HG03521 (cell line): ENCODE results near the gene BORCS8.
A peak's percentile ranks its signal among the peaks of the same experiment; 100 is the strongest.
"Not testable (repeated sequence)": the region's sequence is repeated elsewhere in the genome, so short reads cannot be mapped to it uniquely, and the experiment has no call there.

ENCODE experiments used
- ATAC-seq: cut with Tn5 transposase; IDR thresholded peaks from one replicate; pipeline ENCODE4 v1.9.1; 2021; ENCODE audit warnings: mild to moderate bottlenecking, moderate library complexity; ENCODE audit not compliant: unreplicated experiment

The BORCS8 gene

DNA sequence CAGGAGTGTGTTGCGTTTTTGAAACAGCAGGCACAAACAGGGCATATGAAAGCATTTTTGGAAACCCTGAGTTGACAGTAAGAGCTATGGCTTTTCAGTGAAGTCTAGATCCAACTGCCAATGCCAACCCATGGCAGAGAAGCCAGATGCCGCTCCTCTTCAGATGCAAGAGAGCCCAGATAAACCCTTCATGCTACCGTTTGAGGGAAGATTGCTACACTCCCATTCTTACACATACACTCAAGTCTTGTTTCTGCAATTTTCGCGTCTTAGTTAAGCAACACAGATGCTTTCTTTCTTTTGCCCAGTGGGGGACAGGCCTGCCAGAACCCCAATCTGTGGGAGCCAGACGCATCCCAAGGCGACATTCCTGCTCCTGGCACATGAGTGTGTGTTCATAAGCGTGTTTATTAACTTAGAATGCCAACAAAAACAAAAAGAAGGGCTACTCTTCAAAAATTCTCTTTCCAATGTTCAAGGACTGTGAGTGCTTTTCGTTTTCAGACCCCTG is 10.4 kb downstream of the BORCS8 start:
- no peak for ATAC-seq

DNA sequence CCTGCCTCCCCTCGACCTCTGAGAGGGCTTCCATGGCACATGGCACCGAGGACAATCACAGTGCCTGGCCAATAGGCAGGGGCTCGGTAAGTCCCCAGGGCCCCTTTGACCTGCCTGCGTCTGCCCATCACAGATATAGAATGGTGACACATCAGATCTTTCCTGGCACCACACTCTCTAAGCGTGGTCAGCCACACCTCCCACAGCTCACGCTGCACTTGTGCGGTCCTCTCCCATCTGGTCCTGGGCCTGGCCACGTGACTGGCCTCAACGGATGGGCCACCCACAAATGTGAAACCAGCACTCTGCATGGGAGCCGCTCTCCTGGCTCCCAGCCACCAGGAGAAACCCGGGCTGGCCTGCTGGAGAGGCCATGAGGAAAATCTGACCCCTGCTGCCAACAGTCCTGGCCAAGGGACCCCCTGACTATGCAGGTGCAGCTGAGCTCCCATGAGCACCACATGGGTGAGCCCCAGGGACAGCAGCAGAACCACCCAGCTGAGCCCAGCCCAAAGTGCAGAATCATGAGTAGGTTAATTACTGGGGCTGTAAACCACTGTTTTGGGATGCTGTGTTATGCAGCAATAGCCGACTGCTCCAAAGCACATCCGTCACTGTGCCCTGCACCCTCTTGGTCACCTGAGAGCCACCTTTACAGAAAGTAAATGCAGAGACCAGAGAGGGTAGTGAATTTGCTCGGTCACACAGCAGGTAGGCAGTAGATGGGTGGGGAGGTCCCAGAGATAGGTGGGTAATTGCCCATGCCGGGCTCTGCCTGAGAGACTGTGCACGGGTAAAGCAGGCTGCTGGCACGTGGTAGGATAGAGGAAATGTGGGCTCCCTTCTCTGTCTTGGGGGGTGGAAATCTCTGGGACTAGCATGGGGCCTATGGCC is 12.2 kb downstream of the BORCS8 start:
- no peak for ATAC-seq

DNA sequence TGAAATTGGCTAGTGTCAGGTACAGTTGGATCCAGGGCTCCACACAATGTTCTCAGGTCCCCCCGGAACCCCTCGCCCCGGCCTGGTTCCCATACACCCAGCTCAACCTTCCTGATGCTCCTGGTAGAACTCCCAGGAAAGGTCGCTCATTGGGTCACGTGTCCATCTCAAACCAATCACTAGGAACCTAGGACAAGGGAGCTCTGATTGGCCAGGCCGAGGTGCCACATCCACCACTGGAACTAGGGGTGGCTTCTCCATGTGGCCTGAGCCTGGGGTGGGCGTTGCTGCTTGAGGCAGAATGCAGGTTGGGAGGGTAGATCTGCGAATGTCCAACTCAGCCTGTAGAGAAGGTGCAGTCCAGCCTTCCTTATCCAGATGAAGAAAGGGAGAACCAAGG is 15.0 kb downstream of the BORCS8 start:
- no peak for ATAC-seq

DNA sequence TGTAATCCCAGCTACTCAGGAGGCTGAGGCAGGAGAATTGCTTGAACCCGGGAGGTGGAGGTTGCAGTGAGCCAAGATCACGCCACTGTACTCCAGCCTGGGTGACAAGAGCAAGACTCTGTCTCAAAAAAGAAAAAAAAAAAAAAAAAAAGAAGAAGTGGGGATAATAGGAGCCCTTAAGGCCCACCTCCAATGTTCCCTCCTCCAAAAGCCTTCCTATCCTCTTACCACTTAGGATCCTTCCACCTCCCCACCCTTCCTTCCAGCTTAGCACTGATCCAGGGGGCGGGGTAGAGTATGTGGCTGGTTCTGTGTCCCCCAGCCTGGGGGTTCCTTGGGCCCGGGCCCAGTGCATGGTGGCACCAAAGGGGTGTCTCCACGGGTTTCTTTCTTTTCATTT is 18.7 kb downstream of the BORCS8 start:
- not testable (repeated sequence) for ATAC-seq

DNA sequence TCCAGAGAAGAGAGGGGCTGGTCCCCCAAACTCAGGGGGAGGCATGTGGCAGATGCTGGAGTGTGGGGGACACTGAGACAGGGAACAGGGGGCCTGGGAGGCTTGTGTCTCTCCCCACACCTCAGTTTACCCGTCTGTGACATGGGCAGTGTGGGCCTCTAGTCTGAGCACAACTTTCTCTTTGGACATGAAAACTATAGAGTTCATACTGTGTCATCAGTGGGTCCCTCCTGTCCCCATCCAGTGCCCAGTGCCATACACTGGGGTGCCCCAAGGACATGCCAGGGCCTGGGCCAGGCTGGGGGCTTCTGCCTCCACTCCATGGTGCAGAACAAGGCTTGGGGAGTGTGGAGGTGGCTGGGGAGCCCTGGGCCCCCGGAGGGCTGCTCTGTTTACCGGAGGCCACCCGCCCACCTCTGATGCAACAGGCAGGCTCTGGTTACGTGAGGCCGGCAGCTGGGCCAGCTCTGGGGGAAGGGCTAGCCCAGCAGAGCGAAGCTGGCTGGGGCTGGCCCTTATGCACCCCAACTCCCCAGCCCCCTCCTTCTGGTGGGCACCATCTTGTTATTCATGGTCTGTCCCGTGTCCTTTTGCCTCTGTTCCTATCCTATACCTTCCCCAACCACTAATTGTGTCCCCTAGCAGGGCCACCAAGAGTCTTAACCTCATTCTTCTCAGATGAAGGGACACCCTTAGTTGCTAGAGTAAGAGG is 20.0 kb downstream of the BORCS8 start:
- ATAC-seq, result no peak

DNA sequence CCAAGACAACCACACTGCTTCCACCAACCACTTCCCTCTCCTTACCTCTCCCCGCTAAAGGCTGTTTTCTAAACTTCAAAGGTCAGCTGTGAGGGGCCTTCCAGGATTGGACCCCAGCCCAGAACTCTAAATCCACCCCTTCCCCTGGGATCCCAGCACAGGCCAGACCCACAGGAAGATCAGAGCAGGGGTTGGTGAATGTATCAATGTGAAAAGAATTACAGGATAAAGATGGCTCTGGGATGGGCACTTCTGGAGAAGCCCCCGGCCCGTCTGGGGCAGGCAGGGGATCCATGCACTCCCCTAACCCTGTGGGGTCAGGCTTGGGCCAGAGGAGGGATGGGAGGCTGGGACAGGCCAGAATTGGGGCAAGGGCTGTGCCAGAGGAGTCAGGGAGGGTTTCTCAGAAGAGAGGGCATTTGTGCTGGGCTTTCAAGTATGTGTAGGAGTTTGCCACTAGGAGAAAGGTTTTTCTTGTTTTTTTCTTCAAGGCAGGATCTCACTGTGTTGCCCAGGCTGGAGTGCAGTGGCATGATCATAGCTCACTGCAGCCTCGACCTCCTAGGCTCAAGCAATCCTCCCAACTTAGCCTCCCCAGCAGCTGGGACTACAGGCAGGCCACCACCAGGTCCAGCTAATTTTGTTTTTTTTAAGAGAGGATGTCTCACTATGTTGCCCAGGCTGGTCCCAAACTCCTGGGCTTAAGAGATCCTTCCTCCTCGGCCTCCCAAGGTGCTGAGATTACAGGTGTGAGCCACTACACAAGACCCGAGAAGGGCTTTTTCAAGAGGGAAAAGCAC is 20.9 kb downstream of the BORCS8 start:
- ATAC-seq, result no peak

DNA sequence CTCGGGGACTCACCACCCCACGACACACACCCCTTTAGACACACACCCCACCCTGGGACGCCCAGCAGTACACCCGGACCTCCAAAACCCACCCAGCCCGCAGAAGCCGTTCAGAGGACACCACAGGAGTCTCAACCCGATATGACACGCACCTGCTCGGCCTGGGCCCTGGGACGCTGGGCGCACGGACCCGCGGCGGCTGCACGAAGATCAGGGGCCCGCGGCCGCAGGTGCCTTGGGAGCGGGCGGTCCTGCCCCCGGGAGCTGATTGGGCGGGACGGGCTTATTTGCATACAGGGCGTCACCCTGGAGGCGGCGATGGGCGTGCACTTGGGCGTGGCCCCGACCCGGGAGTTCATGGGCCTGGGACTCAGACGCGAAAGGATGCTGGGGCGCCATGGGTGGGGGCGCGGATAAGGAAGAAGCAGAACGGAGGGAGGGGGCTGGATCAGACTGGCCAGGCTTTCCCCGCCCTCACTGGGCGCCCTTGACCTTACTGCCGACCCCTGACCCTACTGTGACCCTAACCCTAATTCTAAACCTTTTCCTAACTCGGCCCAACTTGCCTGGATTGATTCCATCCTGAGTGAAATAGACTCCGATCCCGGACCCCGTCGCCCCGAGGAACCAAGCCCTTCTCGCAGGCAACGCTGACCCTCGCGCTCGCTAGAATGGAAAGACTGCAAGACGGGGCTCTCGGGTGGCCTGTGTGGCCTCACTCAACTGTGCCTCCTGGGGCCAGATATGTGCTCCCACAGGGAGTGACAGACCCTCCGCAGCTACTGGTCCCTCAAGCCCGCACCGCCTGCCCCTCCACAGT is 21.7 kb downstream of the BORCS8 start, which contains the start of gene MEF2B:
MEF2B (minus strand) TSS at position 211 of the 820 bp plus-strand sequence. CDS start 19,528 bp downstream, outside the sequence.
- ATAC-seq, result peak; percentile 85

DNA sequence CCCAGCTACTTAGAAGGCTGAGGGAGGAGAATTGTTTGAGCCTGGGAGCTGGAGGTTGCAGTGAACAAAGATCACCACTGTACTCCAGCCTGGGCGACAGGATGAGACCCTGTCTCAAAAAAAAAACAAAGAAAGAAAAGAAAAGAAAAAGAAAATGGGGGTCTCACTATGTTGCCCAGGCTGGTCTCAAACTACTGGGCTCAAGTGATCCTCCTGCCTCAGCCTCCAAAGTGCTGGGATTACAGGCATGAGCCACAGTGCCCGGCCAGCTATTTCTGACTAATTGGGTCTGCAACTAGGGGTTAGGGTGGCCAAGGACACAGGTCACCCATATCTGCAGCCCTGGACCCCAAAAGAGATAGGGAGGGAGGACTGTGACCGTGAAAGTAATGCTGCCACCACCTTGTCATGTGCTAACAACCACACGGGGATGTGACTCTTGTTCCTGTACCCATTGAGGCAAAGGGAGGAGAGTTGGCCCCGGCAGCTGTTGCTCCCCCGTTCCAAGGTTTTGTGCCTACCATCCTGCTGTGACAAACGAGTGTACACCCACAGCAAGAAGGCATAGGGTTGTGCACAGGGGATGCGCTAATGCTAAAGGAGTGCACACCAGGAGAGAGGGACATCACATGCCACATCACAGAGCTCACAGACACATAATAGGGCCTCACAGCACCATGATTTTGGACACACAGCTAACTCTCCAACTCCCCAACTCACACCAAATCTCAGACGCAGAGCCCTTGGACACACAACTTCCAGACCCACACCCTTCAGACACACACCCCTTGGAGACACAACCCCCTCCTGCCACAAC is 22.5 kb downstream of the BORCS8 start:
- no peak for ATAC-seq

DNA sequence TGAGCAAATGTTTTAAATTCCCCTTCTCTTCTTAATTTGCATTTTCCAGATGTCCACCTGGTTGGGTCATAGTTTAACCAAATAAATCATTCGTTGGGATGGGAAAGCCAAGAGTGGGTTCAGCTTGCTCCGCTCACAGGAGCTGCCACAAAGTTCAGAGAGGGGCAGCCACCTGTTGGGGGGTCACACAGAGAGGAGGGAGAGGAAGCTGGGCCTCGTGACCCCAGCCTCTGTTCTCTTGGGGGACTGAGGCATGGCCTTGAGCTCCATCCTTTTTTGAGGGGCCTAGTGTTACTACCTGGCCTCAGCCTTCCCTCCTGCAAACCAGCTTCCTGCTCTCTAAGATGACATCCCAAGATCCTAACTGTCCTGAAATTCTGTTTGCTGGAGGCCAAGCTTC is 24.3 kb downstream of the BORCS8 start:
- ATAC-seq, result no peak

DNA sequence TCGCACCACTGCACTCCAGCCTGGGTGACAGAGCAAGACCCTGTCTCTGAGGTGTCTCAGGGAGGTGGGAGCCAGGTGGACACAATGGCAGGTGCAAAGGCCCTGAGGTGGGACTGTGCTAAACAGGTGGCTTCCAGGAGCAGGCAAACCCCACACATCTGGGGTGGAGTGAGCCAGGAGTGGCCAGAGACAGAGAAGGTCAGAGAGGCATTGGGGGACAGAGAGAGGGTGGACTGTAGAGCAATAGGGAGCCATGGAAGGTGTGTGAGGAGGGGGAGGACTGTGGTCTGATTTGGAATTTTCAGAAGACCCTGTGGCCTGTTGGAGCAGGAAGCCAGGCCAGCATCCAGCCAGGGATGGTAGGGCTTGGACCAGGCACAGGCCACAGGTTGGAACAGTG is 26.6 kb downstream of the BORCS8 start:
- ATAC-seq, result no peak

DNA sequence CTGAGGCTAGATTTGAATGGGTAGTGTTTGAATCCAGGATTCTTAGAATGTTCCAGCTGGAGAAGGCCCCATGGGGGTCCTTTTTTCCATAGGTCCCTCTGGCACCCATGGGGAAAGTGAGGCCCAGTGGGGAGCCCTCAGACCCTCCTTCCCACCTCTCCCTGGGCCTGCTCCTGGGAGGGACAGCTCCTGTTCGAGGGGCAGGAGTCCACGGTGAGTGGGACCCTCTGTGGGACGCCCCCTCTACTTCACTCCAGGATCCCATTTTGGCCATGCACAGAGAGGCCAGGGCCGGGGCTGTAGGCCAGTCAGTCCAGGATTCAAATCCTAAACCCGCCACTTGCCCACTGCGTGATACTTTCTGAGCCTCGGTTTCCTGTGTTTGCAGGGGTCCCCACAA is 29.5 kb downstream of the BORCS8 start:
- ATAC-seq, result no peak

DNA sequence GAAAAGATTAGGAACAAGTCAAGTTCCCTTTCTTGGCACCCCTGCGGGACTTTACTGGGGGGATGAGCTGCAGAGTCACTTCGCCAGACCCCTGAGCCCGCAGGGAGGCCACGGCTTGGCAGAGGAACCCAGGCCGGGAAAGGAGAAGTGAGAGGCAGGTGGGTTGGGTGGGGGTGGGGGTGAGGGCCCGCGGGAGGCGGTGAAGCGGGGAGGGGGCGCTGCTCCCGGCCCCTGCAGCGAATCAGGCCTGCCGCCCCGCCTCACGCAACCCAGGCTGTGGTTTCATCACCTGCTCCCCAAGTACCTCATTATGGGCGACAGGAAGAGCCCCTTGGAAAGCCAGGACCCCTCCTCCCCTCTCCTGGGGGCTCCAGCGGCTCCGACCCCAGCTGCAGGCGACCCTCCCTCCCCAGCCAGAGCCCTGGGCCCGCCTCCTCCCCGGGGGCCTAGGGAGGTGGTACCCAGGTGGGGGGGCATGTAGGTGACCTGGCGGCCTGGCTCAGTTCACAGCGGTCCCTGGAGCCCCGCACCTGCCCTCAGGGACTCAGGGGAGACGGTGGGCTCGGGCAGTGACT is 31.4 kb downstream of the BORCS8 start:
- no peak for ATAC-seq

DNA sequence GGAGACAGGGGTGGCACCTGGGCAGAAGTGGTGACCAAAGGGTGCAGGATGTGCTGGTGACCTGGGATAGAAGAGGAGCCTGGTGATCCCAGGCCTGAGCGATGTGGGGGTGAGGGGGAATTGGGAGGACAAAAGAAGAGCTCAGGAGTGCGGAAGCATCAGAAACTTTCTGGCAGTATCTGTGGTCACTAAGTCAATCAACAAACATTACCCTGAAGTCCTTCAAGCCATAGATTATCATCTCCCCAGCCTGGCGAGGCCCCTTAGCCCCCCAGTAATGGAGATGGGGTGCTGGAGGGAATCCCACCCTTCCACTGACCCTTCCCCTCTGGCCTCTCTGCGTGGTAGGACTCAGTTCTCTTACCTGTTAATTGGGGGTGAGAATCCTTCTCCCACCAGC is 32.4 kb downstream of the BORCS8 start:
- no peak for ATAC-seq

DNA sequence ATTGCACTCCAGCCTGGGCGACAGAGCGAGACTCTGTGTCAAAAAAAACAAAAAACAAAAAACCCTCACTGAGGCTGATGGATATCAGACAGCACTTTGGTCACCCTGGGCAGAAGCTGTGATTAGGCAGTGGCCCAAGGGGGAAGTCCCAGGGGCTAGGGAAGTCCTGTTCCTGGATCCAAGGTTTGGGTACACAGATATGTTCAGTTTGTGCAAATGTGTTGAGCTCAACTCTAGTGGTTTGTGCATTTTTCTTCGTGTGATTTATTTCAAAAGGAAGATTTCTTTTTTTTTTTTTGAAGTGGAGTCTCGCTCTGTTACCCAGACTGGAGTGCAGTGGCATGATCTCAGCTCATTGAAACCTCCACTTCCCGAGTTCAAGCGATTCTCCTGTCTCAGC is 34.1 kb downstream of the BORCS8 start:
- no peak for ATAC-seq

DNA sequence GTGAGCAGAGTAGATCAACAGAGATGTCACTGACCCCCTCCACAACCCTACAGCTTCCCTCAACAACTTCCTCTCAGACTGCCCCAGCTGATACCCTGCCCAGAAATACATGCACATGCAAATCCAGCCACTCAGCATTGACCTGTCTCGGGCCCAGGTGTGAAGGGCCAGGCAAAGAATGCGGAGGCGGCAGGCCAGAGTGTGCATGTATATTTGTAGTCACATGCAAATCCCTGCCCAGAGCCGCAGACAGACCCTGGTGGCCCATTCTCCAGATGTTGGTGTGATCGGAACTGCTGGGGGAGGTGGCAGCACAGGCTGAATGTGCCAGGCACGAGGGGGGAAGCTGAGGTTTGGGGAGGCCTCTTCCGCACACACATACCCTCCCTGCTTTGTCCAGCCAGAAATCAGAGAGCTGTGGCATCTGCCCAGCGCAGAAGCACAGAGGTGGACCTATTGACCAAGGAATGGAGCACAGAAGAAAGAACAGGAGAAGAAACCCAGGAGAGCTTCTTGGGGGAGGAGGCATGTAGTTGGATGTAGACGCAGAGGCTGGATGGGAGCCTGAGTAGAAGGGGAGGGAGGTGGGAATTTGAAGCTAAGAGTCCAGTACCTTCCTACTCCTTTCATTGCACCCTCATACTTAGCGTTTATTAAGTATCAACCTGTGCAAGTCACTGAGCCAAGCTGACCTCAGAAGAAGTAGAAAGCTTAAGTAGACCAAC is 36.3 kb downstream of the BORCS8 start:
- ATAC-seq, result peak; percentile 75

DNA sequence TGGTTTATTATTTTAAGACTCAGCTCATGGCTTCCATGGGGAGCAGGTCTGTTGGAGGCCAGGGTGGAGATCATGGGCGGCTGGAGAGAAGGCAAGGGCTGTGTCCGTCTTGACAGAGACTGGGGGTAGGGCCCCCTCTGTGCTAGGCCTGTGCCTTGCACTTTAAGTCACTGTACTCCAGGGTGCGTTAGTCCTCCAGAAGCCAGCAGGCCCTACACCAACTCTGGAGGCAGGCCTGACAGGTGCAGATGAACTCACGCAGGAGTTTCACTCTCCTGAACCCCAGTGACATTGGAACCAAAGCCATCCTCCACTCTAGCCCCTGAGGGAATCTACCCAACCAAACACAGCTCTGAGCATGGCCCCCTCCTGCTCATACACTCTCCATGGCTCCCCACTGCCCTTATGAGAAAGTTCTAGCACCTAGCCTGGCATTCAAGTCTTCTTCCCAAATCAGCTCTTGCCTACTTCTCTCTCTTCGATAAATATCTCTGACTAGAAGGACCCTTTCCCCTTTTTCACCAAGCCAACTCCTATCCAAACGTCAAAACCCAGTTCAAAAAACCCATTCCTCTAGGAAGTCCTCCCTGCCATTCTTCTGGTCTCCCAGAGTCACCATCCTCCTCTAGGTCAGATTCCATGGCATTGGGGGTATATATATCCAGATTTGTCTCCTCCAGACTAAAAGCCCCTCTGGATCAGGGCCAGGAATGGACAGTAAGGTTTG is 37.0 kb downstream of the BORCS8 start:
- no peak for ATAC-seq

DNA sequence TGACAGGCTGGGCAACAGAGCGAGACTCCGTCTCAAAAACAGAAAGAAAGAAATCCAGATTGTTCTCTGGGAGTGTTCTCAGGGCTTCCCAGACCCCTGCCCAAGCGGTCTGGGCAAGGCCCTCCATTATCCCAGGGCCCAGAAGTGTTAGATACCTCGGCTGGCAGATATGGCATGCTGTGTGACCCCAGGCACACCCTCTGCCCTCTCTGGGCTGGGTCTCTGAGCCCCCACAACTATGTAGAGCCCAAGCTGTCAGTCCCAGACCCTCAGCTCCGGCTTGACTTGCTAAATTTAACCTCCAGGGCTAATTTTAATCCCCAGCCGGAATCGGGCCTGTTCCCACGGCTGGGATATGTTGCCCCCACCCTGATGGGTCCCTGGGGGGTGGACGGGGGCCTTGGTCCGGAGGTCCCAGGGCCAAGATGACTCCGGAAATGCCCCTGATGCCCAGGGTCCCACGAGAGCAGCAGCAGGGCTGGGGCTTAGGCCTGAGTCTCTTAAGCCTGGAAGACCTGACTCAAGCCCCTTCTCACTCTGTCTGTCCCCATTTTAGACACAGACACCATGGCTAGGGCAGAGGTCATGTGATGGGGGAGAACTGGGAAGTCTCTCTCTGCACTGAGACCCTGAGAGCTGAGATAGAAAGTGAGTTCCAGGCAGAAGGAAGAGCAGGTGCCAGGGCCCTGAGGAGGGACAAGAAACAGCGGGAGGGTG is 39.1 kb downstream of the BORCS8 start:
- no peak for ATAC-seq
